Fibroblast of the aortic adventitia (primary cell): Measurements from ENCODE around the gene MAML1. TPM values are rescaled to one million over a fixed set of nuclear protein-coding genes. Genes with fewer than 3 reads are reported as not detected.
A peak's percentile ranks its signal among the peaks of the same experiment; 100 is the strongest.

Source experiments
- DNase-seq: peaks from one replicate; pipeline ENCODE4 v3.0.0-alpha.2; 2010; ENCODE audit warnings: low read depth
- H3K4me3 ChIP-seq: 2 replicates; pipeline ENCODE4 v1.5.1; 2011; ENCODE audit warnings: low read depth, mild to moderate bottlenecking, control low read depth, low read length, moderate library complexity
- total RNA-seq: library from RNA; depleted of rRNA; stranded (reverse); fragments of >200 nt; gene quantifications from 2 replicates; pipeline ENCODE4 v1.2.3, GENCODE V29; 2012; ENCODE audit warnings: low replicate concordance
- TF ChIP-seq, protein P1 (sequence below): IDR thresholded peaks from 2 replicates; pipeline ENCODE4 v1.5.1; 2011; ENCODE audit warnings: mild to moderate bottlenecking, low read length, control low read depth, inconsistent platforms; ENCODE audit not compliant: insufficient read depth

MAML1 gene
- total RNA-seq, 1 donor, result 9.9 TPM

GRCh38 chr5:179753971-179754370, 21.3 kb downstream of the MAML1 start:
- TF ChIP-seq, protein P1, sequence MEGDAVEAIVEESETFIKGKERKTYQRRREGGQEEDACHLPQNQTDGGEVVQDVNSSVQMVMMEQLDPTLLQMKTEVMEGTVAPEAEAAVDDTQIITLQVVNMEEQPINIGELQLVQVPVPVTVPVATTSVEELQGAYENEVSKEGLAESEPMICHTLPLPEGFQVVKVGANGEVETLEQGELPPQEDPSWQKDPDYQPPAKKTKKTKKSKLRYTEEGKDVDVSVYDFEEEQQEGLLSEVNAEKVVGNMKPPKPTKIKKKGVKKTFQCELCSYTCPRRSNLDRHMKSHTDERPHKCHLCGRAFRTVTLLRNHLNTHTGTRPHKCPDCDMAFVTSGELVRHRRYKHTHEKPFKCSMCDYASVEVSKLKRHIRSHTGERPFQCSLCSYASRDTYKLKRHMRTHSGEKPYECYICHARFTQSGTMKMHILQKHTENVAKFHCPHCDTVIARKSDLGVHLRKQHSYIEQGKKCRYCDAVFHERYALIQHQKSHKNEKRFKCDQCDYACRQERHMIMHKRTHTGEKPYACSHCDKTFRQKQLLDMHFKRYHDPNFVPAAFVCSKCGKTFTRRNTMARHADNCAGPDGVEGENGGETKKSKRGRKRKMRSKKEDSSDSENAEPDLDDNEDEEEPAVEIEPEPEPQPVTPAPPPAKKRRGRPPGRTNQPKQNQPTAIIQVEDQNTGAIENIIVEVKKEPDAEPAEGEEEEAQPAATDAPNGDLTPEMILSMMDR, result no peak
- H3K4me3 ChIP-seq, result no peak overlapping the region
- no peak for DNase-seq

- no peak for DNase-seq
- TF ChIP-seq, protein P1, result no peak
- no peak overlapping the region for H3K4me3 ChIP-seq
Measured at GRCh38 chr5:179755022-179755421, 22.4 kb downstream of the MAML1 start.

DNA sequence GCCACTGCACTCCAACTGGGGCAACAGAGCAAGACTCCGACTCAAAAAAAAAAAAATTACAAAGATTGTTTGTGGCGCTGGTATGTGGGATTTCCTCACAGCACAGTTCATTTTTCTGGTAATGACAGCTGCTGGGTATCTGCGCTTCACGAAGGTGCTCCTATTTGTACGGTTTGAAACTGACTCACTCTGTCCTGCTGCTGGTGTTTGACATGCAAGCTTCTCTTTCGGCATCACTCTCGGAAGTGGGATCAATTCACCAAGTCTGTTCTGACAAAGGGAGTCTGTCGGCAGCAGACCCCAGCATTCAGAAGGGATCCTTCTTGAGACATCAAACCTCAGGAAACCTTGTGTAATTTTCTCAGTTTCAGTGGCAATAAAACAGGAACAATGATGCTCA, 26.3 kb downstream of the MAML1 start:
- no peak for DNase-seq
- no peak overlapping the region for H3K4me3 ChIP-seq
- TF ChIP-seq, protein P1, result no peak

- TF ChIP-seq, protein P1, result no peak
- H3K4me3 ChIP-seq, result no peak overlapping the region
- DNase-seq, result no peak
Measured at GRCh38 chr5:179759581-179760551, 27.2 kb downstream of the MAML1 start.

DNA sequence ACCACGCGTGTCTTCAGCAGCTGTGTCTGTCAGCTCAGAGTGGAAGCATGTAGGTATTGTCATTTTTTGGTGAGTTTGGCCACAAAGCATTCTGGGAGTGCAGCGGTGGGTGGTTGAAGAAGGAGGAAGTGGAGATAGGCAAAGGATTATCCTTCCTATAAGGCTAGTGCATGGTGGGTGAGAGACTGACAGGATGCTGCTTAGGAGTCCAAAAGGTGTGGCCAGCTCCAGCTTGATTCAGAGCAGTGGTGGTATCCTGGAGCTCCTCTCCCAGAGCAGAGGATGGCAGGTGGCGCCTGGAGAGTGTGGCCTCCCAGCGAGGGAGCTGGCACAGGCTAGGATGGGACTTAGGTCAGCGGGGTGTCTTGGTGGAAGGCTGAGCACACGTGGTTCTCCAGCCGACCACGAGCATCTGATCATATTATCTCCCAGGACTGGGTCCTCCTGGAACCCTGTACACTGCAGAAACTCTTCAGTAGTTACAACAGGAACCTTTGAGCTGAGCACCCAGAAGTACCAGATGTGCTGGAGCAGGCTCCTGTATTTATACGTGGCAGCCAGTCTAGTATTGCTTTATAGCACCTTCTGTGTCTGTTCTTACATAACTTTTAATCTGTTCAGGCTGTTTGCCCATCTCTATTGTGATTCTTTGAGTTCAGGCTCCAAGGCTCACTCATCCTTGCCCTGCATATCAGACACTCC, 29.6 kb downstream of the MAML1 start:
- no peak overlapping the region for H3K4me3 ChIP-seq
- TF ChIP-seq, protein P1, result no peak
- peak; percentile 74 for DNase-seq

GRCh38 chr5:179762781-179763176, 30.2 kb downstream of the MAML1 start:
- H3K4me3 ChIP-seq, result no peak overlapping the region
- TF ChIP-seq, protein P1, result no peak
- DNase-seq, result peak; percentile 75
